ENCODE data around the gene CPN2.

DNA sequence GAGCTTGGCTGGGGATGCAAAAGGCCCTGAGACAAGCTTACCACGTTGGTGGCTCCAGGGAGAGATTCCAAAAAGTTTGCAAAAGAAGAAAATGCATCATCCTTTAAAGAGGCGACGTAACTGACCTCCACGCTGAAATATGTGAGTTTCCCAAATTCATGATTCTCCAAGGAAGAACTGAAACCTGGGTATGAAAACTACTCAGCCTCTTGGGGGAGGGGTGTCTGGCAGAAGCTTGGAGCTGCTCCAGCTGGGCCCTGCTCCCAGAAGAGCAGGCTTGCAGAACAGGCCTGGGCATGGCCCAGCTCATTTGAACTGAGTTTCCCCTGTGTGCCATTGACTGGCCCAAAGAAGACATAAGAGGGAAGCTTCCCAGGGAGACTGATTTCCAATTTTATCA is 20.5 kb downstream of the CPN2 start:
- TF ChIP-seq, protein P1, sequence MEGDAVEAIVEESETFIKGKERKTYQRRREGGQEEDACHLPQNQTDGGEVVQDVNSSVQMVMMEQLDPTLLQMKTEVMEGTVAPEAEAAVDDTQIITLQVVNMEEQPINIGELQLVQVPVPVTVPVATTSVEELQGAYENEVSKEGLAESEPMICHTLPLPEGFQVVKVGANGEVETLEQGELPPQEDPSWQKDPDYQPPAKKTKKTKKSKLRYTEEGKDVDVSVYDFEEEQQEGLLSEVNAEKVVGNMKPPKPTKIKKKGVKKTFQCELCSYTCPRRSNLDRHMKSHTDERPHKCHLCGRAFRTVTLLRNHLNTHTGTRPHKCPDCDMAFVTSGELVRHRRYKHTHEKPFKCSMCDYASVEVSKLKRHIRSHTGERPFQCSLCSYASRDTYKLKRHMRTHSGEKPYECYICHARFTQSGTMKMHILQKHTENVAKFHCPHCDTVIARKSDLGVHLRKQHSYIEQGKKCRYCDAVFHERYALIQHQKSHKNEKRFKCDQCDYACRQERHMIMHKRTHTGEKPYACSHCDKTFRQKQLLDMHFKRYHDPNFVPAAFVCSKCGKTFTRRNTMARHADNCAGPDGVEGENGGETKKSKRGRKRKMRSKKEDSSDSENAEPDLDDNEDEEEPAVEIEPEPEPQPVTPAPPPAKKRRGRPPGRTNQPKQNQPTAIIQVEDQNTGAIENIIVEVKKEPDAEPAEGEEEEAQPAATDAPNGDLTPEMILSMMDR (conservative IDR thresholded peaks at IDR 0.05; ENCODE audit: low read length): no peak
- TF ChIP-seq EZH2phosphoT487 (IDR thresholded peaks at IDR 0.05; ENCODE audit: borderline replicate concordance): no peak
